CD14-positive monocyte (primary cell): ENCODE data around the gene DNAAF5. TPM values are rescaled to one million over a fixed set of nuclear protein-coding genes. Genes with fewer than 3 reads are reported as not detected.

Experiments
- DNase-seq, 3 donors: peaks; one replicate each; pipeline ENCODE4 v3.0.0-alpha.2; 2011 to 2022
- H2AFZ ChIP-seq: 2 replicates; pipeline ENCODE4 v1.6.0; 2012; ENCODE audit warnings: mild to moderate bottlenecking, low read depth, low read length, inconsistent platforms; ENCODE audit not compliant: insufficient read depth, poor library complexity, severe bottlenecking
- H3K27ac ChIP-seq, 2 donors: 1 replicate in 1 of 2; 2 replicates in 1 of 2; pipeline ENCODE4 v1.5.1; 2012 to 2013; ENCODE audit warnings: low read length in 2 of 2, control low read depth in 1 of 2, inconsistent platforms in 1 of 2, low read depth in 1 of 2, mild to moderate bottlenecking in 1 of 2
- H3K27me3 ChIP-seq, 2 donors: one replicate each; pipeline versions ENCODE4 v1.6.0 to v1.6.1; 2011 to 2013; ENCODE audit warnings: low read length in 2 of 2; ENCODE audit not compliant: control insufficient read depth in 2 of 2, insufficient read depth in 2 of 2
- H3K36me3 ChIP-seq, 2 donors: replicated peaks in 1 of 2; 1 replicate in 1 of 2; 2 replicates in 1 of 2; pipeline versions ENCODE4 v1.5.1 to v1.6.1; 2012 to 2013; ENCODE audit warnings: low read length in 2 of 2, control low read depth in 1 of 2, inconsistent platforms in 1 of 2, mild to moderate bottlenecking in 1 of 2; ENCODE audit not compliant: insufficient read depth in 2 of 2, control insufficient read depth in 1 of 2
- H3K4me1 ChIP-seq, 2 donors: 1 replicate in 1 of 2; 2 replicates in 1 of 2; pipeline versions ENCODE4 v1.5.1 to v1.6.1; 2012 to 2013; ENCODE audit warnings: low read length in 2 of 2, control low read depth in 1 of 2, inconsistent platforms in 1 of 2, mild to moderate bottlenecking in 1 of 2, moderate library complexity in 1 of 2; ENCODE audit not compliant: insufficient read depth in 2 of 2, control insufficient read depth in 1 of 2
- H3K4me2 ChIP-seq: replicated peaks from 2 replicates; pipeline ENCODE3; 2012; ENCODE audit warnings: low read length, moderate library complexity, mild to moderate bottlenecking; ENCODE audit not compliant: poor library complexity, severe bottlenecking; ENCODE audit errors: extremely low read depth
- H3K4me3 ChIP-seq, 3 experiments: fragments of 200-600 bp in 1 of 3; sonication (generic) in 1 of 3; replicated peaks in 1 of 3; 1 replicate in 2 of 3; 2 replicates in 1 of 3; pipeline ENCODE4 v1.5.1; 2011 to 2013; ENCODE audit warnings: low read length in 3 of 3, mild to moderate bottlenecking in 3 of 3, control low read depth in 2 of 3, low read depth in 2 of 3, inconsistent platforms in 1 of 3, moderate library complexity in 1 of 3
- H3K79me2 ChIP-seq: 2 replicates; pipeline ENCODE4 v1.6.0; 2012; ENCODE audit warnings: mild to moderate bottlenecking, control low read depth, inconsistent platforms, low read length, moderate library complexity; ENCODE audit not compliant: insufficient read depth
- H3K9ac ChIP-seq: 2 replicates; pipeline ENCODE4 v1.6.0; 2017; ENCODE audit warnings: low read length, mild to moderate bottlenecking; ENCODE audit not compliant: insufficient read depth, poor library complexity, severe bottlenecking
- H3K9me3 ChIP-seq, 2 donors: replicated peaks in 1 of 2; 1 replicate in 1 of 2; 2 replicates in 1 of 2; pipeline versions ENCODE4 v1.5.1 to v1.6.1; 2012 to 2013; ENCODE audit warnings: low read length in 2 of 2, control low read depth in 1 of 2; ENCODE audit not compliant: control insufficient read depth in 1 of 2, insufficient read depth in 1 of 2
- H4K20me1 ChIP-seq: 2 replicates; pipeline ENCODE4 v1.6.0; 2012; ENCODE audit warnings: mild to moderate bottlenecking, low read length, control low read depth, moderate library complexity; ENCODE audit not compliant: insufficient read depth
- H3K27ac Mint-ChIP-seq, 7 donors: one replicate each; pipeline ENCODE4 v1.8.0; 2020; ENCODE audit warnings: mild to moderate bottlenecking in 7 of 7, mixed read lengths in 7 of 7, moderate library complexity in 6 of 7, inconsistent platforms in 2 of 7
- H3K27me3 Mint-ChIP-seq, 3 donors: one replicate each; pipeline ENCODE4 v1.8.0; 2021 to 2022; ENCODE audit warnings: low read depth in 3 of 3, mild to moderate bottlenecking in 3 of 3, mixed read lengths in 3 of 3, moderate library complexity in 3 of 3, inconsistent platforms in 1 of 3
- H3K36me3 Mint-ChIP-seq, 2 donors: one replicate each; pipeline ENCODE4 v1.8.0; 2020; ENCODE audit warnings: mixed read lengths in 2 of 2, inconsistent platforms in 1 of 2, mild to moderate bottlenecking in 1 of 2
- H3K4me1 Mint-ChIP-seq: one replicate; pipeline ENCODE4 v1.8.0; 2020; ENCODE audit warnings: mild to moderate bottlenecking, mixed read lengths
- H3K4me3 Mint-ChIP-seq, 2 donors: one replicate each; pipeline ENCODE4 v1.8.0; 2020; ENCODE audit warnings: mild to moderate bottlenecking in 2 of 2, mixed read lengths in 2 of 2, moderate library complexity in 1 of 2
- H3K9me3 Mint-ChIP-seq, 7 donors: one replicate each; pipeline ENCODE4 v1.8.0; 2020 to 2022; ENCODE audit warnings: mixed read lengths in 7 of 7, mild to moderate bottlenecking in 6 of 7, moderate library complexity in 6 of 7, inconsistent platforms in 2 of 7
- WGBS: methylation state at CpG from one replicate; pipeline ENCODE4 v1.1.5; 2013; ENCODE audit warnings: missing lambda C conversion rate; ENCODE audit not compliant: insufficient coverage; 5-methylcytosine and 5-hydroxymethylcytosine counted together
- intact Hi-C, 2 donors: fragments of 100-400 bp; cut with micrococcal nuclease; formaldehyde crosslinking; loops; one replicate each; pipeline versions ENCODE4 v1.15.0 to v1.15.1; 2023
- polyA plus RNA-seq, 3 donors: library from polyadenylated mRNA; depleted of rRNA in 1 of 3; unstranded in 2 of 3; stranded (reverse) in 1 of 3; fragments of 300-500 nt in 2 of 3; fragments of >200 nt in 1 of 3; fragmentation: Illumina TruSeq in 2 of 3; gene quantifications; 1 replicate in 2 of 3; 2 replicates in 1 of 3; pipeline ENCODE4 v1.2.3, GENCODE V29; 2012 to 2021
- TF ChIP-seq, protein P1 (sequence below): fragments of 200-600 bp; IDR thresholded peaks from one replicate; pipeline ENCODE4 v1.8.0; 2022; ENCODE audit warnings: antibody characterized with exemption, mild to moderate bottlenecking

DNAAF5 gene
- polyA plus RNA-seq, 3 donors, result 1.2 to 9.6 (median 2.0) TPM

- peaks cover 0 to 2% (median 0%) of the 10 kb centered on the region in 3 donors for H3K27me3 Mint-ChIP-seq
- peaks cover 0 to 6% (median 0%) of the 10 kb centered on the region in 7 donors for H3K9me3 Mint-ChIP-seq
- no peaks in the 10 kb centered on the region for H3K4me1 Mint-ChIP-seq
- Histone ChIP-seq H3K27ac (no peak overlapping the region), H3K4me2 (no peak overlapping the region), H3K4me3 (no peak overlapping the region), H3K9me3 (no peaks in the 10 kb centered on the region), H3K79me2 (no peaks in the 10 kb centered on the region), H2AFZ (no peak overlapping the region), H3K36me3 (peaks cover 22 to 42% of the 10 kb centered on the region in 2 donors), H3K4me1 (no peaks in the 10 kb centered on the region), H3K27me3 (no peaks in the 10 kb centered on the region), H3K9ac (no peak overlapping the region), H4K20me1 (no peaks in the 10 kb centered on the region)
- peak overlapping the region in 2 of 7 donors; percentile 57 to 59 for H3K27ac Mint-ChIP-seq
- TF ChIP-seq, protein P1, sequence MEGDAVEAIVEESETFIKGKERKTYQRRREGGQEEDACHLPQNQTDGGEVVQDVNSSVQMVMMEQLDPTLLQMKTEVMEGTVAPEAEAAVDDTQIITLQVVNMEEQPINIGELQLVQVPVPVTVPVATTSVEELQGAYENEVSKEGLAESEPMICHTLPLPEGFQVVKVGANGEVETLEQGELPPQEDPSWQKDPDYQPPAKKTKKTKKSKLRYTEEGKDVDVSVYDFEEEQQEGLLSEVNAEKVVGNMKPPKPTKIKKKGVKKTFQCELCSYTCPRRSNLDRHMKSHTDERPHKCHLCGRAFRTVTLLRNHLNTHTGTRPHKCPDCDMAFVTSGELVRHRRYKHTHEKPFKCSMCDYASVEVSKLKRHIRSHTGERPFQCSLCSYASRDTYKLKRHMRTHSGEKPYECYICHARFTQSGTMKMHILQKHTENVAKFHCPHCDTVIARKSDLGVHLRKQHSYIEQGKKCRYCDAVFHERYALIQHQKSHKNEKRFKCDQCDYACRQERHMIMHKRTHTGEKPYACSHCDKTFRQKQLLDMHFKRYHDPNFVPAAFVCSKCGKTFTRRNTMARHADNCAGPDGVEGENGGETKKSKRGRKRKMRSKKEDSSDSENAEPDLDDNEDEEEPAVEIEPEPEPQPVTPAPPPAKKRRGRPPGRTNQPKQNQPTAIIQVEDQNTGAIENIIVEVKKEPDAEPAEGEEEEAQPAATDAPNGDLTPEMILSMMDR, result no peak
- no peak for DNase-seq
- 94% methylated on average over 64 of the region's 65 CpGs for WGBS
- H3K36me3 Mint-ChIP-seq, result peaks cover 36 to 62% of the 10 kb centered on the region in 2 donors
- intact Hi-C loops, result no loop called here
- no peak overlapping the region for H3K4me3 Mint-ChIP-seq
These were observed 41.6 kb downstream of the DNAAF5 start for GRCh38 chr7:767941-768731.

- intact Hi-C loops, result no loop called here
- H3K79me2 ChIP-seq, result no peaks in the 10 kb centered on the region
- peaks cover 0 to 6% (median 0%) of the 10 kb centered on the region in 7 donors for H3K9me3 Mint-ChIP-seq
These were observed 42.5 kb downstream of the DNAAF5 start for GRCh38 chr7:768881-769504.

More at GRCh38 chr7:768881-769504, 42.5 kb downstream of the DNAAF5 start:
- H3K9ac ChIP-seq, result no peak overlapping the region
- H3K27me3 ChIP-seq, result no peaks in the 10 kb centered on the region
- H3K4me3 ChIP-seq, result no peak overlapping the region
- H3K36me3 ChIP-seq, result peaks cover 13 to 33% of the 10 kb centered on the region in 2 donors
- H3K4me1 ChIP-seq, result no peaks in the 10 kb centered on the region
- H4K20me1 ChIP-seq, result no peaks in the 10 kb centered on the region
- H2AFZ ChIP-seq, result no peak overlapping the region
- no peak for DNase-seq
- no peak overlapping the region for H3K27ac ChIP-seq
- H3K4me2 ChIP-seq, result no peak overlapping the region
- 96% methylated on average over 31 of the region's 36 CpGs for WGBS
- no peaks in the 10 kb centered on the region for H3K9me3 ChIP-seq
- Mint-ChIP-seq H3K27me3 (peaks cover 0 to 2% (median 0%) of the 10 kb centered on the region in 3 donors), H3K4me1 (no peaks in the 10 kb centered on the region), H3K4me3 (no peak overlapping the region), H3K27ac (no peak overlapping the region), H3K36me3 (peaks cover 31 to 58% of the 10 kb centered on the region in 2 donors)
- TF ChIP-seq, protein P1, result no peak
